Activated T-cell treated with anti-CD3 and anti-CD28 coated beads for 24 hours (primary cell): ENCODE data around the gene CACNA2D3.

ENCODE experiments used
- DNase-seq: peaks from one replicate; pipeline ENCODE4 v3.0.0-alpha.2; 2020; ENCODE audit warnings: low read depth

Gene CACNA2D3

DNA sequence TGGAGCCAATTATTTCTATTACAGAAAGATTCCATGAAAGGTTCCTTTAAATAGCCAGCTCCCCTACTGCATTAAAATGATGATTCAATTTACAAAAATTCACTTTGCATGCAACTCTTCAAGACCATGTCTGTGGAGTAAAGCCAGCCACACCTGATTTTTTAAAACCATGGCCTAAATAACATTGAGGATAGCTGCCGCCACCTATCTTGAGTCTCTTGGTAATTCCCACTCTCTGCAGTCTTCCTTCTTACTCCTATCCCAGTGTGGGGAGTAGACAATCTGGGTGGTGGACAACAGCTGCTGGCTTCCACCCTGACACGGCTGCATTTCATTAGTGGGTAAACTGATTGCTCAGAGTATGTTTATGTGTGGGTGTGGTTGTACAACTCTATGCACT, 794.8 kb downstream of the CACNA2D3 start:
- no peak for DNase-seq

GRCh38 chr3:54917862-54918261, 795.5 kb downstream of the CACNA2D3 start:
- no peak for DNase-seq

- no peak for DNase-seq
These were observed 796.2 kb downstream of the CACNA2D3 start for GRCh38 chr3:54918516-54918915.

- DNase-seq: no peak
These were observed 805.9 kb downstream of the CACNA2D3 start, which contains the start of gene LRTM1 for GRCh38 chr3:54928046-54928770. LRTM1 (minus strand) TSS chr3:54928059; CDS start chr3:54927911, 148 bp downstream.

- DNase-seq: no peak
These were observed 808.8 kb downstream of the CACNA2D3 start for GRCh38 chr3:54931182-54931581.

DNA sequence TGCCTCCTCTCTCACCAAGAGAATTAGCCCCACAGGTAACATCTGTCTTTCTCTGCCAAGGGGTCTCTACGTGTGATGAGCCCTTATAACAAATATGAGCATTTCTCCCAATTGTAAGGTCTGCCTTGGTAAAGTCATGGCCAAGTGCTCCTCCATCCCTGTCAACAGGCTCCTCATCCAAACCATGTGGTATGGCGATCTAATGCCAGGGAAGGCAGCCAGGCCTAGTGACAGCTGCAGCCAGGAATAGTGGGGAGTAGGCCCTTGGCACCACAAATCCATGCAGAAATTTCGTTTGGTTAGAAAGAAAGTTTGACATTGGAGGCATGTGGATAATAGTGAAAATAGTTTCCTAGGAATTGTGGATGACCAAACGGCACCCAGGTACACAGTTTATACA, 810.3 kb downstream of the CACNA2D3 start:
- DNase-seq: no peak

- DNase-seq: no peak
These were observed 813.5 kb downstream of the CACNA2D3 start for GRCh38 chr3:54935869-54936268.

DNA sequence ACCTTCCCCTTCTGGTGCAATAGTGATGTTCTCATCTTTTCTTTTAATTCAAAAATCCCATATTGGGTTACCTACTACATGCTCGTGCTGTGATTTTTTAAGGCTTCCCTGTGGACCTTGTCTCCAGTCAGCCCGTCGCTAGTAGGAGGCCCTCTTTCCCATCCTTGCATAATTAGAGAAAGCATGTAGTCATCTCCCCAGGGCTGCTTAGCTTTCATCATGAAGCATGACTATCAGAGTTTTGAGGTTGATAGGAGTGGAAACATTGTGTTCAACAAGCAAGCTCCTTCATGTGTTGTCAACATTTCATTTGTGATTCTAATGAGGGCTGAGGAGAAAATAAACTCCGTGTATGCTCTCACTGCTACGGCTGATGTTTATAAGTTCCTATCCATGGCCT, 814.2 kb downstream of the CACNA2D3 start:
- DNase-seq: no peak

GRCh38 chr3:54939557-54940300, 817.4 kb downstream of the CACNA2D3 start:
- no peak for DNase-seq

DNA sequence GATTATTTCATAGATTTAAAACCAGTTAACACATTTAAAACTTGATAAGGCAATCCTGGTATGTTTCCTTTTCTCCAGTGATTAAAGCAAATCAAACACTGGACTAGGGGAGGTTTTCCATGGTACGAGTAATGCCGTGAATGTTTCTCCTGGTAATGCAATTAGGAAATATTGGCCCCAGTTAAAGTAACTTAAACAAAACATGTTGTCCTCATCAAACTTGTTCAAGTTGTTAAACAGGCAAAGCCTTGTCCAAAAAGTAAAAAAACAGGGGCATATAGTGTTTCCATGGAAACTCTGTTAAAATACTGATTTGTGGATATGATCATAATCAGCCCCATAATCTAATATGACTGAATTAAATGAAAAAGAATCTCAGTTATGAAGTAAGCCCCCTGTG, 818.6 kb downstream of the CACNA2D3 start:
- DNase-seq: no peak

- no peak for DNase-seq
These were observed 819.5 kb downstream of the CACNA2D3 start for GRCh38 chr3:54941690-54942362.

GRCh38 chr3:54949491-54950044, 827.2 kb downstream of the CACNA2D3 start:
- DNase-seq: no peak

DNA sequence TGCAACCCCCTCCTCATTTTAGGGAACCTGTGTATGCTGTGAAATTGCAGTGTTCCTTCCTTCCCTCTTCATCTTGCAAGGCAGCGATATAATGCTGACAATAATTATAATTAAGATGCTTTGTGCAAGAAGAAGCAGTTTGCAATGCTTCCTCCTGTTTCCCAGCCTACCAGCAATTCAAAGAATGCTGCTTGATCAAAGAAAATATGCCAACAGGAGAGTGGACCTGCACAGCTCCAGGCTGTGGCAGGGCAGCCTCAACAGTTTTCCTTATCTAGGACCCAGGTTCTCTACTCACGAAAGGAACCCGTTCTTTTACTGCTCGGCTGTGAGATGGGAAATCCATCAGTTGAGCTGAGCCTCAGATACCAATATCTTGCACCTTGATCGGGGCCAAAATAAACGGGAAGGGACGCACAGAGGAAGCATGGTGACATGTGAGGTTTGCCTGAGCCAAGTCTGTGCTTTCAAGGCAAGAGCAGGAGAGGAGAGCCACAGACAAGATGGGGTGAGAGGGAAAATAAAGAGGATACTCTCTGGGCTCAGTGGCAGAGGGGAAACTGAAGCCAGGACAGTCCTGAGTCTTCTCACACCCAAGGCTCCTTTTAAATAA, 828.1 kb downstream of the CACNA2D3 start:
- DNase-seq: no peak

GRCh38 chr3:54951405-54951804, 829.1 kb downstream of the CACNA2D3 start:
- DNase-seq: no peak

DNA sequence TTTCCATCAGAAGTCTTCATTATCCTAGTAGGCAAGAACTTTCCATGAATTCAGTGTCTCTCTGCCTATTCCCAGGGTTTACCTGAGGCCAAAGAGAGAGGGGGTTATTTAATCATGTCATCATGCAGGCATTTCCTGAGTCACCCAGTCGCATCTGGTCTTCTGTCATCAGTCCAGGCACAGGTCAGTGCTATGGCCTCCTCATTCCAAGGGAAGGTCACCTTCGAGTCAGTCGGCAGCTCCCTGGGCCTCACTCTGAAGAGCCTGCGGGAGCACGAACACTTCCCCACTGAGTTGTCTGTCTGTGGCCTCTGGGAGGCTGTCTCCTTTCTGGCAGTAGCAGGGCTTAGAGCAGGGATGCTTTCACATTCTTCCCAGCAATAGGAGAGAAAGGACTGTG, 831.7 kb downstream of the CACNA2D3 start:
- DNase-seq: no peak

GRCh38 chr3:54954521-54954920, 832.2 kb downstream of the CACNA2D3 start:
- no peak for DNase-seq

DNA sequence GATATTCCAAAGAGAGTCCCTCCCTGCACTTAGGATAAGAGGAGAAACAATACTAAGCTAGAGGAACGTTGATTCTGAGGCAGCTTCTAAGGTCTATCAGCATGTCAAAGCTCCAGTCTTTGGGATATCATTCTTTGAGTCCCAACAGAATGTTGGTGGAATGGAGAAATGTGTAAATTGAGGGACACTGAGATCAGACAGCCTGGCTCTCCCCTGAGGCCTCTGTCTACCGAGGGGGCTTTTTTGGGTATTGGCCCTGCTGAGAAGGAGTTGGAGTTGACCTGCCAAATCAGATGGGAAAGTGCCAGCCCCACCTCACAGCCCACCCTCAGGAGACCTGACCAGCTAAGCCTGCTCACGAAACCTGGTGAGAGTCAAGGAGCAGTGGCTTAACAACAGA, 833.1 kb downstream of the CACNA2D3 start:
- no peak for DNase-seq

DNA sequence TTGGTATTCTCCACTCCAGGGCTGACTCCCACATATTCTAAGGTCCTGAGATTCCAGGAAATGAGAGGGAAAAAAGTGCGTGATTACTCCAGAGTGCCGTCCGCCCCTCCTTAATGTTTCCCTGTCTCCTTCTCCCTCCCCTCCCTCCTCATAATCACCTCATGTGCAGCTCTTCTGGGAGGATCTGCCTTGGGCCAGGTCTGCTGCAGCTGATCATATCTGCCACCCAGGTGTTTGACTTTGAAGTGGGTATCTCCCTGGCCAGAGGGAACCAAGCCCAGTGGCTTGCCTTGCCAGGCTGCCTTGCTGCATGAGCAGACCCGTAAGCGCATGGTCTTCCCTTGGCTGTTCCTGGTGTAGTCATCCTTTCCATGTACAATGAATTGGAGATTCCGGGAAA, 833.6 kb downstream of the CACNA2D3 start:
- no peak for DNase-seq

GRCh38 chr3:54957711-54958110, 835.4 kb downstream of the CACNA2D3 start:
- no peak for DNase-seq

- DNase-seq: no peak
These were observed 837.7 kb downstream of the CACNA2D3 start for GRCh38 chr3:54960082-54960481.

GRCh38 chr3:54960701-54961100, 838.3 kb downstream of the CACNA2D3 start:
- DNase-seq: no peak

DNA sequence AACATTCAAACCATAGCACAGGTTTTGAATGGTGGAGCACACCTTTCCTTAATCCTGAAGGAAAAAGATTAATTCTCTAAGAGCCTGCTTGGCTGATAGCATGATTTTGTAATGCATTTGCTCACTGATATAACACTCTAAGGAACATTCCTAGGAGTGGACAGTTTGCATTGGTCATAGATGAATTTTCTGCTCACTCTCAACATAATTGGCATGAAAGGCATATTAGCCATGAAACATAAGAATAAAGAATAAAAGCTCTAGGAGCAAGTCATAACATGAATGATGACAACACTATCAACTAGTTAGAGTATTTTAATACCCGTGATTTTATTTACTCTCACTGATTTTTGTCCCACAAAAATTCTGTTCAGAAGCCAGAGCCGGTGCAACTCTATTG, 839.8 kb downstream of the CACNA2D3 start:
- no peak for DNase-seq
